HG03095 (cell line): ENCODE measurements around the gene NDNF.

Experiments
- ATAC-seq: cut with Tn5 transposase; IDR thresholded peaks from one replicate; pipeline ENCODE4 v1.9.1; 2021; ENCODE audit warnings: moderate library complexity; ENCODE audit not compliant: unreplicated experiment

The NDNF gene

DNA sequence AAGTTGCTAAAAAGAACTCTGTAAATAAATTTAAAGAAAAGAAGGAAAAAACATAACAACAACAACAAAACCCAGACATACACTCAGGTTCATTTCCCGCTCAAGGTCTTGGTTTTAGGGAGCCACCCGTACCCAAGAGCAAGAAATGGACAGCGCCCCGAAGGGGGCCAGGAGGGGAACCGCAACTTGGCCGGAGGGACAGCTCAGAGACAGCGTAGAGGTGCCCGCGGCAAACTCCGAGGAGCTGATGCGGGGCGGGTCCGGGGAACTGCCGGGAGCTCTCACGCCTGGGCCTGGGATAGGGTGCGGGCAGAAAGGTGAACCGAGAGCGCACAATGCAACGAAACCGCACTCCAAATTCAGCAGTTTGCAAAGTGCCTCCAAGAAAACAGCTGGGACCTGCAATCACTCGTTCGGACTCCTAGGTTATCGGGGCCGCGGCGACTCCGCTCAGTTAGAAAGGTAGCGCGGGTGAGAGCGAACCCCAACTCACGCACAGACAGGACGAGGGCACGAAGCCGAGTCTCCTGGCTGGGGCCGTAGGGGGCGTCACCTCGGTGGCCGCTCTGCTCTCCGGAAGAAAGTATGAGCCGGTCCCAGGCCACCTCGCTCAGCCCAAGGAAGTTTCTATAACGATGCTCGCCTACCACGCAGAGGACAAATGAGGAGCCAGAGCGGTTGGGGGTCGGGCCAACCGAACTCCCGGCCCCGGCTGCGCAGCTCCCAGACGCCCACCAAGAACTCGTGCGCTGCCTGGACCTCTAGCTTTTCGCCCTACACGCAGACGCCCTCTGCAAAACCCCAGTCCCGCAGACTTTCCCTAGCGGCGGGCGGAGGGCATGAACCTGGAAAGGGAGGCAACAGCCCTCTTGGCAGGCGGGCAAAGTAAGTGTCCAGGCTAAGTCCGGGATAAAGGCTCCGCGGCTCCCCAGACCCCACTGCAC is 1.4 kb downstream of the NDNF start:
- no peak for ATAC-seq

DNA sequence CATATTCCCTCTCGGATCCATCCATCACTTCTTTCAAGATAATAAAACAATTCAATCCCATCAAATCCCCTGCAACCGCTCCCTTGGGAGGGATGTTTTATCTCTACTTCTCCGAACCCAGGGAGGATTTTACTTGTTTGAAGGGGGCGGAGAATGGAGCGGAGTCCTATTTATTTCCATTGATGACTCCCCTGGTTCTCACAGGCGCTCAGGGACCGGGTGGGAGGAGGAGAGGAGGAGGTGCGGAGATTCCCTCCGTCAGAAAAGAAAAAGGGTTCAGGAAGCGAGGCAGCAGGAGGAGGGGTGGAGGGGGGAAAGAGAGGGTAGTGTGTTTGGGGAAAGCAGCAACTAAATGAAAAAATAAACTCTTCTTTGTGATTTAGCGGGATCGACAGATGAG is 2.1 kb downstream of the NDNF start:
- no peak for ATAC-seq

DNA sequence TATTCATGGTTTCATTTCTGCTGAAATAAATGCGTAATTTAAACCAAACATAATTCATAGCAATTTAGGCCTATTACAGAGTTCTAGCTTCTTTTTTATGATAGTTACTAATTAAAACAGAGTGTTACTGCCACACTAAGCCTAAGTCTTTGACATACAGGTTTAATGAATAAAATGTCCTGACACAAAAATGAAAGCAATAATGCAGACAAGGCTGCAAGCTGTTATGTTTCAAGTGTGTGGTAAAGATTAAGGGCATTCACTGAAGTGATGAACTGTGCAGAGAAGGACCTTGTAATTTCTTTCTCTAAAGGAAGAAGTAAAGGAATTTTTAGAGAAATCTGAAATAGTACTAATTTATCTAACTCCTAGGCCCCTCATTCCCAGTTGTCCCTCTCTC is 2.9 kb downstream of the NDNF start:
- ATAC-seq, result no peak

DNA sequence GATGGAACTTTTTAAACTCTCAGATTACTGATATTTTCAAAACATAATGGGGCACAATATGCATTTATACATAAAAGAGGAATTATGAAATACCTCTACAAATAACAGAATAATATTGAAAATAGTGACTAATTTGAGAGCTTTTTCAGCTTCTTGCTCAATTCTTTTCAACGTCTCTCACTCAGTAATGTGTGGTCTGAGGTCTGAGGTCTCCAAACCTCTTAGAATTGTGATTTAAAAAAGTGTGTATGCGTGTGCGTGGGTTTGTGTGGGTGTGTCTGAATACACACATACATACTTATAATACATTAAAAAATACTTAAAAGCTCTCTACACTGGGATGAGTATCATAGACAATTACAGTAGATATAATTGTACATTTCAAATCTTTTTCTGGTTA is 7.9 kb downstream of the NDNF start:
- ATAC-seq, result no peak

DNA sequence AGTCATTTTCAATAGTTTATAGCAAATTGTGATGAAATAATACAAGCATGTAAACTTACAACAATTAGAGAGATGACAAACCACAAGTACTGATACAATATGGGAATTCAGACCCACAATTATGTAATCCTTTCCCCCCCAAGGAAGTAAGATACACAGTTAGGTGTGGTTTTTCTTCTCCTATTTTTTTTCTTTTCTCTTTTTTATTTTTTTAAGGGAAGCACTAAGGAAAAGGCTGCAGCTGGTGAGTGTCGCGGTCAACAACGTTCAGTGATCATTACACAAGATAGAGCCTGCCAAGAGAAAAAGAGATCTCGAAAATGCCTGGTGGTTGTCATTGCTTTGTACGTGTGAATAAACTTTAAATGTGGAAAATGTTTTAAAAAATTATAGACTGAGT is 9.8 kb downstream of the NDNF start:
- no peak for ATAC-seq

DNA sequence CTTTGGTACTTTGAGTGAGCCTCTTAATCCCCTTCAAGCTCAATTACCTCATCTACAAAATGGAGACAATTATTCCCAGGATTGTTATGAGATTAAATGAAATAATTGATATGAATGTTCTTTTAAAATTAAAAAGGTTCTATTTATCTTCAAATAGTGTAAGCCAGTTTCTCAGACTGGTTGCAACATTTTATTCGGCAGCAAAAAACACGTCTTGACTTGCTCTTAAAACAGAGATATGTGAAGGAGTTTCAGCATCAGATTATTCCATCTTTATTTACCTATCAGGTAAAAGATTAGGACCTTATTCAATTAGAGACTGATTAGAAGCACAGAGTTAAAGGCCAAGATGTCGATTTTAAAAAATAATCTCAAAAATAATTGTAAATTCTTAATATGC is 10.5 kb downstream of the NDNF start:
- no peak for ATAC-seq

DNA sequence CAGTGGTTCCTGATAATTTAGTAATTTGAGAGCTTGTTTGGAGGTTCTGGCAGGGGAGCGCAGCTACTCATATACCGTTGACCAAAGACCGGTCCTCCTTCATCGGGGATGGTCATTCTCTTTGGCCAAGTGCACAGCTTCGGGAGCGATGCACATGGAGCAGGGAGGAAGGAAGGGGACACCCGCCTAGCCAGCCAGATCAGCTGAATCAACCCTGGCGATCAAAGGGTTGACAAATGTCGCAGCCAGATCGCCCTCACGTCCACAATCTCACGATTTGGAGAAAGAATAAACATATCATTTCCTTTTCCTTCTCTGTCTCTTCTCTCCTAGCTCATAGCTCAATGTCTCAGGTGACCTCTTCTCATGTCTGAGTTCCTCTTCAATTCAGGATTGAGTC is 11.1 kb downstream of the NDNF start:
- no peak for ATAC-seq

DNA sequence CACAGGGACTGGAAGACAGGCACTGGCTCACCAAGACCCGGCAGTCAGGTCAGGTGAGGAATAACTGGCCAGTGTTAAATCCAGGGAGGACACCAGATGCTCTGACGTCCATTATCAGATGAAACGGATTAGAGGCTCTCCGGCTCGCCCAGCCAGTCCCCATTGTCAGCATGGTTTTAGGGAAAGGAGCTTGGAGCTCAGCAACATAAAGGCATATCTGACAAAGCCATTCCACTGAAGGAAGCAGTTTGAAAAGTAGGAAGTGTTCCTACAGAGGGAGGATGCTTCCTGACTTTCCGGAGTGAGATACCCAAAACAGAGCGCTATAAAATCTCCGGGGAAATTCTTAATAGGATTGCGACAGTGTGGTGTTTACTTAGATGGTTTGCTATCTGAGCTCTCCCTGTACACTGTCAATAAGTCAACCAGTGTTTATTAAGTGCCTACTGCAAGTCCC is 14.8 kb downstream of the NDNF start:
- no peak for ATAC-seq

DNA sequence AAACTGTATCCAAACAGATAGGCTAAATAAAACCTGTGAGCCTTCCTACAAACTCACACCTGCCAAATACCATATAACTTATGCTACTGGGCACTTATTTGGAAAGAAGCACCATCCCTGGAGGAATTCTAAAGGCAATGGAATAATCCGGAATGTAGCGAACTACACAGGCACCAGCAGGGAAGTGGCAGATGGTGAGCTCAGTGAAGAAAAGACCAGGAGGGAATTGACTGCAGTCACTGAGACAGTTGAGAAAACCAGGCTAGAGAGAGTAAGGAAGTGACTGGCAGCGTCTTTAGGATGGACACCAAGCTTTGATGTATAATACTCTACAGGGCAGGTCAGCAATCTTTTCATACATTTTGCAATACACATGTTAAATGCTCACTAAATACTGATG is 16.3 kb downstream of the NDNF start:
- ATAC-seq, result no peak

DNA sequence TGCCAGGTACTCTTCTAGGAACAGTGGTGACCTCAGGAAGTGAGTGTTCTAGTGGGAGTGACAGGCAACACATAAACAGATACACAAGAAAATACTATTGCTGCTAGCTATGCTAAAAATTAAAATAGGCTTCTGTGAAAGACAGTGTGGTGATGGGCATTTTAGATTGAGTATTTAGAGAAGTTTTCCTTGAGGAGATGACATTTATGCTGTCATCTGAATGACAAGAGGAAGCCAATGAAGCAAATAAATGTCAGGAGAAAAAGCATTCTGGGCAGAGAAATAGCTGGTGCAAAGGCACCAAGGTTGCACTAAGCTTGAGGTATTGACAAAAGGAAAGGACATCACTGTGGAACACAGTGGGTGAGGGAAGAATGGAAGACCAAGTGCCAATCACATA is 18.0 kb downstream of the NDNF start:
- ATAC-seq, result no peak

DNA sequence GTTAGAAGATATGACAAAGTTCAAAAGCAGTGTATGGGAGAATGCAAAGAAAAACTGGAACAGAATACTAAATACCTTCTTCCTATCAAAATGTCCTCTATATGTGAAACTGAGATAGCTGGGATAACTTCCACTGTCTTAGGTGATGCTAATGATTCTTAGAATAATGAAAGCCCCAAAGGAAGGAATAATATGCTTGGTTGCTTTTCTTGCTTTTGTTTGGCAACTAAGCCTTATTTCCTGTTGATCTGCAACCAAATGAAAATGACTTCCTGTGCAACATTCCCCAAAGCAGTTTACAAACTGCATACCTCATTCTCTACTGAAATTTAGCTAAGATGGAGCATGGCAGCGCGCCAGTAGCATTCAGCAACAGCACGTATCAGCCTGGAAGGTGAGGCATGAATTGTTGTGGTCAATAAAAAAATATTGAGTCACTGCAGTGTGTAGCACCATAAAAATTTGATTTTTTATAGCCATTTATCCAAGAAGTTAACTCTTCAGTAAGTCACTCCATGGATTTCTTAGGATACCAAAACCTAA is 18.7 kb downstream of the NDNF start:
- no peak for ATAC-seq

DNA sequence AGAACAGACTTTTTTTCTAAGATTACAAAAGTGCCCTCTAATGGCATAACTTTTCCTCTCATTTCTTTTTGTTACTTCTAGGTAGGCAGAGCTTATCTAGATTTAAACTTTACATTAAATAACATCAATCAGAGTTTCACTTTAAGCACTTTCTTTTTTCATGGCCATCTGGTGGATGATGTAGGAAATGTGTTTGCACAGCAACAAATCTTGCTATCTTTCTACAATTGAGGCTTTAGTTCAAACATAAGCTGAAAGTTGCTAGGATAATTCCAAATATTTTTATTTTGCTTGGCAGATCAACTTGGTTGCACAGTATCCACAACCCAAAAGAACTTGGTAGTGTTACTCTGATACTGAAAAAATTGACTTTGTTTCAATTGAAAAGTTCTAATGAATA is 22.0 kb downstream of the NDNF start:
- no peak for ATAC-seq

DNA sequence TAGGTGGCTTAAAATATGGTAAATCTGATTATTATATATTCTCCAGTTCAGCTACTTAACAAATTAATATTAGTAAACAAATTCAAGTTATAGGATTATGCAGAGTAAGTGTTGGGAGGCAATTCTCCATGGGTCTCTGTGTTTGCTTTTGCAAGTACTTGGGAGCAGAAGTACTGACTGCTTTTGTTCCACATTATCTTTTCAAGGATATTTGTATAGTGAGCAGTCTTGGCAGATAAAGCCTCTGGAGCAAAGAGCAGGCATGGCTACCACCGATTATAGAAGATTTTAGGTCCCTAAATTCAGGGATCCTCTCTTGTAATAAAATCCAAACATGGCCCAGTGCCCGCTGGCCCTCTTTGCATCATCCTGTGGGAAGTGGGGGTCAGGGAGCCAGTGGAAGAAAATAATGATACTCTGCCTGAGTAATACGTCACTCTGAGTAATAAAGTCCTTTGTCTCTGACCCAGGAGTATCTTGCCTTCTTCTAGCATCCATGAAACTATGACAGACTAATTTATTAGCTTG is 23.2 kb downstream of the NDNF start:
- no peak for ATAC-seq

DNA sequence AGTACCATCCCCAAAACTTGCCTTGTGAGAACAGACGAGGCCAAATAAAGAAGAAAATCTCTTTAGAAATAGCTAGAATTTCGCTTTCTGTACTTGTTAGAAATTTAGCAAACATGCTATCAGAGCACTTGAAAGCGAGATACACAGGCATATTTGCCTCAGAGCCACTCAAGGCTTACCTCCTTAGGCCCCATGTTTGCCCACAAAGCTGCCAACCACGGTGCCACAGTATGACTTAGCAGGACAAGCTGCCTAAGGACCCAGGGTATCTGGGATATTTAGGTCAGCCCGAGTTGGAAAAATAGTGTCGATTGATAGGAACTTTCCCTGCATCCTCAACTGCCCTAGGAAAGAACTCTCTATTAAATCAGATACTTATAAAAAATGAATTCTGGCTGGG is 24.2 kb downstream of the NDNF start:
- ATAC-seq, result no peak

DNA sequence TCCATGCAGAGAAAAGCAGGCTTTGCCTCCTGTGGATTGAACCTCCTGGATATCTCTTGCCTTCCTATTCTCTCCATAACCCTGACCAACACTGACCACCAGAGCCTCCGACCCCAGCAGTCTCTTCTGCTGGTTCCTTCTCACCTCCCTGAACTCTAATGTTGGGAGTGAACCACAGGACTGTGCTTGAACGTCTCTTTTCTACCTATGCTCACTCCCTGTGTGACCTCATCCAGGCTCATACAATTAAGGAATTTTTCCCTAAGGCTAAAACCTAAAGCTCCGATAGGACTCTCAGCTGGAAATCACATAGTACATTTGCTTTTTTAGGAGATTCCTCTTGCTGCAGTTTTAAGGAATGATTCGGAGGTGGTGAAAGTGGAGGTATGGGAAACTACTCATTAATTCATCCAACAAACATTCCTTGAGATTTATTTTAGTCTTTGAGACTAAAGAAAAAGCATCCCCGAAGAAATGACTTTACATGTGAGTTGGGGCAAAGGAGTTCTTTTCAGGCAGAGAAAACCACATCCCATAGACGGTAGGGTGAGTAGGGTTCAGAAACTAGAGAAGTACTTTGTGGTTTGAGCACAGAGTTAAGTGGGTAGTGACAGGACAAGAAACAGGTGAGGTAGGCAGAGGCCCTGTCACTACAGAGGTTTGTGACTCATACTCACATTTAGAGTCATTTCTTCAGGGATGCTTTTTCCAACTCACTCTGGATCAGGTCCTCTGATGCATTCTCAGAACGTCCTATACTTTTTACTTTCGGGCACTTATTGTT is 30.8 kb downstream of the NDNF start:
- peak; percentile 91 for ATAC-seq

DNA sequence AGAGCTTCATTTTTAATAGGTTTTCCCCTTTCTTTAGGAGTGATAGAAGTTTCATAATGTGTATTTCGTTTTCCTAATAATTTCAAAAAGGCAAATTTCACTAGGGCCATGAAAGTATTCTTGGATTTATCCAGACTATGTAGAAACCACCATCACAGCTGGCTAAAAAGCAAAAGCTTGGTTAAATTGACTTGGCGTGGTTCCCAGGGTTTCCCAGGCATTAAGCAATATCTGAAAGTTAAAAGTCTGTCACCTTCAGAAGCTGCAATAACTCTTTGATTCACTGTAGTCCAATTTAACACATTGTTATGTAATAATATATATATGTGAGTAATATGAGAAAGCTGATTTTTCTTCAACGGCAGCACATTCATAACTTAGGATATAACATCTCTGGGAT is 38.3 kb downstream of the NDNF start:
- ATAC-seq, result no peak

DNA sequence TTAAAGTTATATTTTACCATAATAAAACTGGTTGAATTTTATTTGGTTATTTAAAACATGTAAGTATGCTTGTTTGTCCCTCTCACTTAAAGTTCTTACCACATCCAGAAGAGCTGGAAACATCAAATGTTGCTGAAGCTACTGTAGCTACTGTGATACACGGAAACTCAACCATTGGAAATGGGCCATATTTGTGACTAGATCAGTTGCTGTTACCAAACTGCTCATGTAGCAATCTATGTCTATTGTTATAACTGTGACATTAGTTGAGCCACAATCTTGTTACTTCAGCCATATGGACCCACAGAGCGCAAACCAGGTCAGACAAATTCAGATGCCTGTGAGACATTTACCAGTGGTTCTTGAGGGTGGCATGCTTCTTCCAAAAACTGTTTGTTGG is 41.6 kb downstream of the NDNF start:
- ATAC-seq, result no peak

DNA sequence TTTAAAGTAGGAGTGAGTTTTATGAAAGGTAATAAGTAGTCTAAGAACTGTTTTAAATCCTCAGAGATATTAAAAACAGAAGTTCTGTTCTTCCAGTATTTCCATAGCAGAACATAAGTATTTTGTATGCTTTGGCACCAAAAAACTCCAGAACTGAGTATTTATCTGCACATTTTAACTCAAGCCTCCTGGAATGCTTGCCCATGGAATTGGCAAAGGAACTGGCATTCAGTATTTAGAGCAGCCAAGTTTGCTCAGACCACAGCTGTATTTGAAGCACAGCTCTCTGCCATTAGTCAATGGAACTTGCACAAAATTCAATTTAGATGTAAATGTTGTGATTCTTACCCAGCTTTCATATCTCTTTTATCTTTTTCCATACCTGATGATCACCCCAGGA is 42.2 kb downstream of the NDNF start:
- no peak for ATAC-seq

DNA sequence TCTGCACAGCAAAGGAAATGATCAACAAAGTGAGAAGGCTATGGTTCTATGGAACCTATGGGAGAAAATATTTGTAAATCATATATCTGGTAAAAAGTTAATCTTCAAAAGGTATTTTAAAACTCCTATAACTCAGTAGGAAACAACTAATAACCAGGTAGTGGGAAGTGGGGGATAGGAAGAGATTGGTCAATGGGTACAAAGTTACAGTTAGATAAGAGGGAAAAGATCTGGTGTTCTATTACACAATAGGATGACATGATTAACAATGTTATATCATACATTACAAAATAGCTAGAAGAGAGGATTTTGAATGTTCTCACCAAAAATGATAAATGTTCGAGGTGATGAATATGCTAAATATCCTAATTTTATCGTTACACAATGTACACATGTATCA is 46.3 kb downstream of the NDNF start:
- ATAC-seq, result no peak

DNA sequence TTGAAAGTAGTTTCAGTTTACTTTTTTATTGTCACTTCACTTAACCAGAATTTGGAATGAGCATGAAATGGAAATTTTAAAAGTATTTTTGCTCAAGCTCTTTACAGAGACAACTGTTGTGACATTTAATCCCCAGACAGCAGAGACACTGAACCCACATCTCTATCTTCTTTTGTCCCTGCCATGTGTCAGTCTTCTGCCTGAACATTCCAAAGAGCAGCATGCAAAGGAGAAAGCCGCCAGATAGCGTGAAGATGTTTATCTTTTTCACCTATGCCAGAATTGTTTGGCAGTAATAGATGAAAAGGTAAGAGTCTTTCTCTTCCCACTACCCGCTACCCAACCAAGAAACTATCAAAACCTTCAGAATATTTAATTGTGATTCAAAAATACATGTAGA is 46.8 kb downstream of the NDNF start:
- ATAC-seq, result no peak

DNA sequence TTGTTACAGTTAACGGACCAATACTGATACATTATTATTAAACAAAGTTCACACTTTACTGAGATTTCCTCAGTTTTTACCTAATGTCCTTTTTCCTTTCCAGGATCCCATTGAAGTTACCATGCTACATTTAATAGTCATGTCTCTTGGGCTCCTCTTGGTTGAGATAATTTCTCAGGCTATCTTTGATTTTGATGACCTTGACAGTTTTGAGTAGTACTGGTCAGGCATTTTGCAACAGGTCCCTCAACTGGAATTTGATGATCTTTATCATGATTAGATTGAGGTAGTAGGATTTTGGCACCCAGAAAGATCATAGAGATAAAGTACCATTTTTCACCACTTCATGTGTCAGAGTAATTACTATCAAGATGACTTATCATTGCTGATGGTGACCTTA is 53.8 kb downstream of the NDNF start:
- ATAC-seq, result no peak

DNA sequence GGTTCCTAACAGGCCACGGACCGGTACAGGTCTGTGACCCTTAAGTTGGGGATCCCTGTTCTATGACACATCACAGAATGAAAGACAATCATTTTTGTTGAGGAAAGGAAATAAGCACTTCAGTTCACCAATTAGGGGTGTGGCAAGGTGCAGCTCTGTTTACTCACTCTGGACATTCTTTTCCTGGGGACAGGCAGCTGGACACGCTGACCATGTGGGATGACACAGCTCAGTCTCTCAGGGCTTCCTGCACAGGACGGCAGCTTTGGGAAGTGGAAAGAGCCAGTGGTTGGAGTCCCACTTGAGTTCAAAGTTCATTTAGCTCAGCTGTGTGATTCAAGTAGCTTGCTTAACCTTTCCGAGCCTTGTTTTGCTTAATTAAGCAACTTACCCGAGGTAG is 55.7 kb downstream of the NDNF start:
- no peak for ATAC-seq
